GM23248 (cell line): ENCODE data around the gene SLC7A4.

Source experiments
- EZH2 ChIP-seq: fragments of 200-600 bp; sonication (generic); IDR thresholded peaks from 2 replicates; pipeline ENCODE4 v1.6.1; 2018; ENCODE audit warnings: antibody characterized with exemption, mild to moderate bottlenecking; ENCODE audit not compliant: insufficient read depth, poor library complexity, severe bottlenecking
- EZH2phosphoT487 ChIP-seq: fragments of 200-600 bp; sonication (generic); IDR thresholded peaks from 2 replicates; pipeline ENCODE4 v1.6.1; 2018; ENCODE audit warnings: antibody characterized with exemption, moderate library complexity, mild to moderate bottlenecking, low read depth; ENCODE audit not compliant: insufficient read depth

DNA sequence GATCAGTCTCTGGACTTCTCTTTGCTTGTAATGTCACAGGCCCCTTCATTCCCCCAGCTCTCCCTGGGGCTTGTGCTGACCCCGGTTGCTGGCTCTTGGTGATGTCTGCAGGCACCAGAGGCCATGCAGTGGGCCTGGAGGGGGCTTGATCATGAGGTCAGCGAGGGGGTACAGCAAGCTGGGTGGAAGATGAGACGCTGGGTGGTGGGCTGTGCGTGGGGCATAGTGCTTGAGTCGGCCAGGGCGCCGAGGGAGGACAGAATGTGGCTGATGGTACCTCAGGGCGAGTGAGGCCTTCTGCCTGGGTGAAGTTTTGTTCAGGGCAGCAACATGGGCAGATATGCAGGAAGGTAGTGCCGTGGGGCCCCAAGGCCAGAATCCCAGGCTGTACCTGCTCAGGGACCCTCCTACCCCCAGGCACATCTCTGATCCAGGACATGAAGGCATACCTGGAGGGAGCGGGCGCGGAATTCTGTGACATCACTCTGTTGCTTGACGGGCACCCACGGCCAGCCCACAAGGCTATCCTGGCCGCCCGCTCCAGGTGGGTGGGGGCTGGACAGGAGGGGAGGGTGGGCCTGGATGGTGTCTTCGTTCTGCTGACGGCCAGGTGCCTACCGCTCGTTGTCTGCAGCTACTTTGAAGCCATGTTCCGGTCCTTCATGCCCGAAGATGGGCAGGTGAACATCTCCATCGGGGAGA, 36.9 kb downstream of the SLC7A4 start:
- no peak for TF ChIP-seq EZH2
- no peak for TF ChIP-seq EZH2phosphoT487
